MCF 10A (cell line): Measurements from ENCODE around the gene DIAPH1. TPM values are rescaled to one million over a fixed set of nuclear protein-coding genes. Genes with fewer than 3 reads are reported as not detected.

ENCODE experiments used
- BruUV-seq: library from RNA; stranded (reverse); fragments of 400-500 nt; replicated peaks from 2 replicates; lab custom pipeline; 2021; lab: Mats Ljungman, UMichigan
- CTCF ChIA-PET: fragments of 300-600 bp; sonication (Branson Sonifier 250); formaldehyde crosslinking; extraction: SDS; loops from one replicate; lab custom pipeline; 2021; ENCODE audit warnings: antibody characterized with exemption, inconsistent platforms; lab: Yijun Ruan, JAX
- POLR2A ChIA-PET: fragments of 300-600, 350-650 bp; sonication (Branson Sonifier 250); formaldehyde crosslinking; extraction: SDS; loops from one replicate; lab custom pipeline; 2020; ENCODE audit warnings: antibody characterized with exemption, inconsistent platforms; lab: Yijun Ruan, JAX
- DNase-seq: peaks from one replicate; pipeline ENCODE4 v3.0.0-alpha.2; 2018; ENCODE audit not compliant: unreplicated experiment
- H3K27ac Mint-ChIP-seq: one replicate; pipeline ENCODE4 v1.8.0; 2022; ENCODE audit warnings: mild to moderate bottlenecking, low read depth, mixed read lengths; ENCODE audit not compliant: unreplicated experiment
- H3K27me3 Mint-ChIP-seq: one replicate; pipeline ENCODE4 v1.8.0; 2022; ENCODE audit warnings: mixed read lengths; ENCODE audit not compliant: insufficient read depth, unreplicated experiment
- H3K36me3 Mint-ChIP-seq: one replicate; pipeline ENCODE4 v1.8.0; 2022; ENCODE audit warnings: mild to moderate bottlenecking, moderate library complexity, mixed read lengths; ENCODE audit not compliant: insufficient read depth, unreplicated experiment
- H3K4me1 Mint-ChIP-seq: one replicate; pipeline ENCODE4 v1.8.0; 2022; ENCODE audit warnings: mixed read lengths; ENCODE audit not compliant: insufficient read depth, unreplicated experiment
- H3K4me3 Mint-ChIP-seq: one replicate; pipeline ENCODE4 v1.8.0; 2022; ENCODE audit warnings: mild to moderate bottlenecking, moderate library complexity, mixed read lengths; ENCODE audit not compliant: unreplicated experiment
- H3K9me3 Mint-ChIP-seq: one replicate; pipeline ENCODE4 v1.8.0; 2022; ENCODE audit warnings: mixed read lengths; ENCODE audit not compliant: unreplicated experiment
- CTCF ChIP-seq: fragments of 200-600 bp; IDR thresholded peaks from one replicate; pipeline ENCODE4 v1.8.0; 2022; ENCODE audit warnings: antibody characterized with exemption, mild to moderate bottlenecking; ENCODE audit not compliant: unreplicated experiment
- intact Hi-C: fragments of 100-400 bp; cut with micrococcal nuclease; formaldehyde crosslinking; loops from 2 replicates; pipeline ENCODE4 v1.14.1; 2022
- total RNA-seq: library from RNA; stranded (reverse); gene quantifications from 2 replicates; pipeline ENCODE4 v1.2.3, GENCODE V29; 2022

DIAPH1 gene
- total RNA-seq, 1 experiment from 2014 or later = 228 TPM

GRCh38 chr5:141489841-141490240 is 129.0 kb downstream of the DIAPH1 start:
- H3K9me3 Mint-ChIP-seq = no peaks in the 10 kb centered on the region
- H3K27ac Mint-ChIP-seq = no peak overlapping the region
- H3K36me3 Mint-ChIP-seq = peaks cover 6% of the 10 kb centered on the region
- peaks cover 9% of the 10 kb centered on the region for H3K4me1 Mint-ChIP-seq
- no peaks in the 10 kb centered on the region for H3K27me3 Mint-ChIP-seq
- CTCF ChIA-PET = interaction anchor here (1.0 kb wide), 2 partner anchors 19 to 170 kb away, joined by 3 read pairs; partner anchors contain the start of gene TAF7
- no peak overlapping the region for H3K4me3 Mint-ChIP-seq
- DNase-seq = no peak
- POLR2A ChIA-PET = interaction anchor here (0.5 to 2.1 kb wide), 2 partner anchors 19 to 340 kb away, joined by 3 to 7 read pairs; no protein-coding TSS in a partner anchor
- no peak for TF ChIP-seq CTCF
- BruUV-seq = no TSS peak
- intact Hi-C loops = no loop called here

- Mint-ChIP-seq H3K27me3 (no peaks in the 10 kb centered on the region), H3K27ac (no peak within 1 kb of the TSS), H3K9me3 (no peaks in the 10 kb centered on the region), H3K36me3 (peaks cover 6% of the 10 kb centered on the region), H3K4me1 (peaks cover 9% of the 10 kb centered on the region), H3K4me3 (no peak within 1 kb of the TSS)
- POLR2A ChIA-PET = interaction anchor here (0.6 to 2.1 kb wide), 6 partner anchors 10 to 40 kb away, joined by 3 to 7 read pairs (median 4); partner anchors contain the start of gene PCDHGC3
- CTCF ChIA-PET = interaction anchor here (0.6 to 1.2 kb wide), 6 partner anchors 18 to 169 kb away, joined by 3 to 4 read pairs (median 3); partner anchors contain the start of gene TAF7
- intact Hi-C loops = no loop called here
- no peak for TF ChIP-seq CTCF
- no TSS peak for BruUV-seq
- DNase-seq = peak; percentile 48
Observed at GRCh38 chr5:141488591-141489561, 129.9 kb downstream of the DIAPH1 start, which contains the start of gene PCDHGC5. PCDHGC5 (plus strand) TSS chr5:141489081; CDS start chr5:141489241, 160 bp downstream.

GRCh38 chr5:141487131-141487530 is 131.7 kb downstream of the DIAPH1 start:
- ChIA-PET CTCF (interaction anchor here (0.8 to 1.1 kb wide), 4 partner anchors 48 to 76 kb away, joined by 3 to 4 read pairs (median 4); no protein-coding TSS in a partner anchor), POLR2A (interaction anchor here (0.6 to 1.1 kb wide), 2 partner anchors 35 to 389 kb away, joined by 3 read pairs; no protein-coding TSS in a partner anchor)
- no peak for TF ChIP-seq CTCF
- Mint-ChIP-seq H3K9me3 (no peaks in the 10 kb centered on the region), H3K4me3 (no peak overlapping the region), H3K27me3 (no peaks in the 10 kb centered on the region), H3K36me3 (peaks cover 6% of the 10 kb centered on the region), H3K4me1 (peaks cover 14% of the 10 kb centered on the region), H3K27ac (no peak overlapping the region)
- no TSS peak for BruUV-seq
- intact Hi-C loops = no loop called here
- no peak for DNase-seq

GRCh38 chr5:141486091-141486490 is 132.7 kb downstream of the DIAPH1 start:
- no peaks in the 10 kb centered on the region for H3K9me3 Mint-ChIP-seq
- no peak for TF ChIP-seq CTCF
- H3K4me3 Mint-ChIP-seq = no peak overlapping the region
- peaks cover 6% of the 10 kb centered on the region for H3K36me3 Mint-ChIP-seq
- no peak for DNase-seq
- intact Hi-C loops = no loop called here
- ChIA-PET CTCF (interaction anchor here (0.6 to 4.4 kb wide), 5 partner anchors 16 to 343 kb away, joined by 3 to 26 read pairs (median 3); no protein-coding TSS in a partner anchor), POLR2A (interaction anchor here (1.2 kb wide), 1 partner anchor 10 kb away, joined by 3 read pairs; no protein-coding TSS in a partner anchor)
- H3K4me1 Mint-ChIP-seq = peaks cover 14% of the 10 kb centered on the region
- no peaks in the 10 kb centered on the region for H3K27me3 Mint-ChIP-seq
- no peak overlapping the region for H3K27ac Mint-ChIP-seq
- no TSS peak for BruUV-seq
